ENCODE measurements around the gene SETD4. TPM values are rescaled to one million over a fixed set of nuclear protein-coding genes. Genes with fewer than 3 reads are reported as not detected.

Gene SETD4
- total RNA-seq, 6 experiments from 2014 or later: 7.6 to 10.1 (median 8.7) TPM

GRCh38 chr21:36041910-36042309 is 18.4 kb downstream of the SETD4 start:
- H3K4me1 Mint-ChIP-seq (ENCODE audit: low read depth): no peaks in the 10 kb centered on the region
- no peak overlapping the region for H3K27ac Mint-ChIP-seq
- peaks cover 29% of the 10 kb centered on the region for H3K36me3 Mint-ChIP-seq (ENCODE audit: low read depth)
- no peaks in the 10 kb centered on the region for H3K9me3 Mint-ChIP-seq
- no peak for DNase-seq
- no peaks in the 10 kb centered on the region for H3K27me3 Mint-ChIP-seq (ENCODE audit: insufficient read depth)
- no peak overlapping the region for H3K4me3 Mint-ChIP-seq
- no peak for TF ChIP-seq CTCF (IDR thresholded peaks at IDR 0.05)

GRCh38 chr21:36040389-36040788 is 19.9 kb downstream of the SETD4 start:
- no peak for TF ChIP-seq CTCF (IDR thresholded peaks at IDR 0.05)
- Mint-ChIP-seq H3K27ac (no peak overlapping the region), H3K4me3 (no peak overlapping the region), H3K4me1 (ENCODE audit: low read depth) (no peaks in the 10 kb centered on the region), H3K9me3 (no peaks in the 10 kb centered on the region), H3K27me3 (ENCODE audit: insufficient read depth) (no peaks in the 10 kb centered on the region), H3K36me3 (ENCODE audit: low read depth) (peaks cover 42% of the 10 kb centered on the region)
- DNase-seq: no peak

GRCh38 chr21:36039861-36040260 is 20.5 kb downstream of the SETD4 start:
- Mint-ChIP-seq H3K9me3 (no peaks in the 10 kb centered on the region), H3K36me3 (ENCODE audit: low read depth) (peaks cover 43% of the 10 kb centered on the region), H3K27me3 (ENCODE audit: insufficient read depth) (no peaks in the 10 kb centered on the region), H3K4me1 (ENCODE audit: low read depth) (no peaks in the 10 kb centered on the region), H3K27ac (no peak overlapping the region), H3K4me3 (no peak overlapping the region)
- no peak for TF ChIP-seq CTCF (IDR thresholded peaks at IDR 0.05)
- DNase-seq: no peak

GRCh38 chr21:36038701-36039497 is 21.4 kb downstream of the SETD4 start:
- Mint-ChIP-seq H3K36me3 (ENCODE audit: low read depth) (peaks cover 41% of the 10 kb centered on the region), H3K9me3 (no peaks in the 10 kb centered on the region), H3K27me3 (ENCODE audit: insufficient read depth) (no peaks in the 10 kb centered on the region), H3K27ac (peak overlapping the region; percentile 16; the same call in 1 of the 2 replicates), H3K4me3 (no peak overlapping the region), H3K4me1 (ENCODE audit: low read depth) (no peaks in the 10 kb centered on the region)
- no peak for DNase-seq
- TF ChIP-seq CTCF (IDR thresholded peaks at IDR 0.05): no peak

GRCh38 chr21:36035381-36035791 is 24.9 kb downstream of the SETD4 start:
- H3K27me3 Mint-ChIP-seq (ENCODE audit: insufficient read depth): no peaks in the 10 kb centered on the region; the same call in 1 of the 2 replicates
- H3K4me3 Mint-ChIP-seq: no peak overlapping the region
- no peaks in the 10 kb centered on the region for H3K4me1 Mint-ChIP-seq (ENCODE audit: low read depth)
- peak; percentile 4; the same call in 1 of the 2 replicates for TF ChIP-seq CTCF (IDR thresholded peaks at IDR 0.05)
- H3K27ac Mint-ChIP-seq: no peak overlapping the region
- peaks cover 39% of the 10 kb centered on the region for H3K36me3 Mint-ChIP-seq (ENCODE audit: low read depth)
- no peak for DNase-seq
- no peaks in the 10 kb centered on the region for H3K9me3 Mint-ChIP-seq

Data from HFFc6 (cell line).